Lung microvascular endothelial cell (primary cell): ENCODE measurements around the gene NIT1. TPM values are rescaled to one million over a fixed set of nuclear protein-coding genes. Genes with fewer than 3 reads are reported as not detected.
"Not testable (repeated sequence)": the region's sequence is repeated elsewhere in the genome, so short reads cannot be mapped to it uniquely, and the experiment has no call there.

Source experiments
- DNase-seq, 2 donors: peaks; one replicate each; pipeline versions ENCODE4 v3.0.0 to v3.0.0-alpha.2; 2010; ENCODE audit warnings: low read depth in 2 of 2
- total RNA-seq: library from RNA; depleted of rRNA; stranded (reverse); fragments of >200 nt; gene quantifications from 2 replicates; pipeline ENCODE4 v1.2.1, GENCODE V29; 2014

The NIT1 gene
- total RNA-seq, 1 donor from 2014 or later, result 13.1 TPM

DNA sequence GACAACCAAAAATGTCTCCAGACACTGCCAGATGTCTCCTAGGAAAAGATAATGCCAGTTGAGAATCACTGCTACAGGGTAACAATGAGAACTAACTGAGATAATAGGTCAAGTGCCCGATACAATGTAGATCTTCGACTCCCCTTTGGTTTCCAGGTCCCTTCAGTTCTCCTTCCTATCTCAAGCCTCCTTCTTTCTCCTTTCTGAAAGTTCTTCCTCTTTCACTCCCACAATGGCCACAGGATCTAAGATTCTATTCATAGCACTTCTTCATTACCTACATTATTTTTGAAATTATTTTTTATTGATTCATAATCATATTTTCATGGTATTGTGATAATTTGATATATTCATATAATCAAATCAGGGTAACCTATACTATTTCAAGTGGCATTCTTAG, 6.4 kb upstream of the NIT1 start:
- DNase-seq, result no peak

DNA sequence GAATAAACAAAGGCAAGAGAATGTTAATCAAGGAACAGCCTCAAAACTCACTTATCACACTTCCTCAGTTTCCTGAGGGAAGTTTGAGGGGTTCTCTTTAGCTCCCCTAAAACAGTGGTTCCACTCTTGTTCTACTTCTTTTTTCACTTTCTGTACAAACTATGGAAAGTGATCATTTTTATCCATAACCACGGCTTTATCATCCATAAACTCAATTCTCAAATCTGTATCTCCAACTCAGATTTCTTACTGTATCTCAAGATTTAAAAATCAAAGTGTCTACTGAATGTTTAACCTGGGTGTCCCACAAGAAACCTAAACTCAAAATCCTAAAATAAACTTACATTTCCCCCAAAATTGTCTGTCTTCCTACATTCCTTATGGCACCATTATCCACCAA, 4.0 kb upstream of the NIT1 start:
- no peak for DNase-seq

DNA sequence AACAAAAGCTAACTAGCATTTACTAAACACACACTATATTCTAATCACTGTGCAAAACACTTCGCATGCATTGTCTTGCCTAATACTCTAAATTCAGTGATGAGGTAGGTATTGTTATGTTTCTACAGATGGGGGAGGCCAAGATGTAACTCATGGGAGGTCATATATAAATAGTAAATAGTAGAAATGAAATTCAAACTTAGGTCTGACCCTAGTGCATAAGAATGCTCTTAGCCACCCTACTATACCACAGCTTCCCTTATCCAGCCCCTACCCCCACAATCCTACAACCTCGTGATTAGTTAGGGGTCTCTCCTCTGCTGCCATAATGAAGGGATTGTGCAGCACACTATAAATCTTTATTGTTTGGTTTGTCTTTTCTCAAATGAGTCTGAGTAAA, 3.3 kb upstream of the NIT1 start:
- DNase-seq, result no peak

DNA sequence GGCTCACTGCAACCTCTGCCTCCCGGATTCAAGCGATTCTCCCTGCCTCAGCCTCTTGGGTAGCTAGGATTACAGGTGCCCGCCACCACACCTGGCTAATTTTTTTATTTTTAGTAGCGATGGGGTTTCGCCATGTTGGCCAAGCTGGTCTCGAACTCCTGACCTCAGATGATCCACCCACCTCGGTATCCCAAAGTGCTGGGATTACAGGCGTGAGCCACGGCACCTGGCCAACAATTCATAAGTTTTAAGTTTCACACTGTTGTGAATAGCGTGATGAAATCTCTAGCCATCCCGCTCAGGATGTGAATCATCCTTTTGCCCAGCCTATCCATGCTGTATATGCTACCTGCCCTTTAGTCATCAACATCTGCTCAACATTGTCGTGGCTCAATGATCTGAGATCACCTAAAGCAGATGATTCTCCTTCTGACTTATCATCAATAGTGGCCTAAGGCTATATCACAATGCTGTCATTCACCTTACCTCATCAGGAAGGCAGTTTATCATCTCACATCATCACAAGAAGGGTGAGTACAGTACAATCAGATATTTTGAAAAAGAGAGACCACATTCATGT, 2.7 kb upstream of the NIT1 start:
- peak; percentile 93 to 96 for DNase-seq

DNA sequence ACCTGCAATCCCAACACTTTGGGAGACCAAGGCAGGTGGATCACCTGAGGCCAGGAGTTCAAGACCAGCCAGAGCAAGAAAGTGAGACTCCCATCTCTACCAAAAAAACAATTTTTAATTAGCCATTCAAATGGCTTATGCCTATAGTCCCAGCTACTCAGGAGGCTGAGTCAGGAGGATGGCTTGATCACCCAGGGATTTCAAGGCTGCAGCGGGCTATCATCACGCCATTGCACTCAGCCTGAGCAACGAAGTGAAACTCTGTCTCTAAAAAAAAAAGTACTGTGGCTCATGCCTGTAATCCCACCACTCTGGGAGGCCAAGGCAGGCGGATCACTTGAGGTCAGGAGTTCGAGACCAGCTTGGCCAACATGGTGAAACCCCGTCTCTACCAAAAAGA, 1.9 kb upstream of the NIT1 start:
- not testable (repeated sequence) for DNase-seq

DNA sequence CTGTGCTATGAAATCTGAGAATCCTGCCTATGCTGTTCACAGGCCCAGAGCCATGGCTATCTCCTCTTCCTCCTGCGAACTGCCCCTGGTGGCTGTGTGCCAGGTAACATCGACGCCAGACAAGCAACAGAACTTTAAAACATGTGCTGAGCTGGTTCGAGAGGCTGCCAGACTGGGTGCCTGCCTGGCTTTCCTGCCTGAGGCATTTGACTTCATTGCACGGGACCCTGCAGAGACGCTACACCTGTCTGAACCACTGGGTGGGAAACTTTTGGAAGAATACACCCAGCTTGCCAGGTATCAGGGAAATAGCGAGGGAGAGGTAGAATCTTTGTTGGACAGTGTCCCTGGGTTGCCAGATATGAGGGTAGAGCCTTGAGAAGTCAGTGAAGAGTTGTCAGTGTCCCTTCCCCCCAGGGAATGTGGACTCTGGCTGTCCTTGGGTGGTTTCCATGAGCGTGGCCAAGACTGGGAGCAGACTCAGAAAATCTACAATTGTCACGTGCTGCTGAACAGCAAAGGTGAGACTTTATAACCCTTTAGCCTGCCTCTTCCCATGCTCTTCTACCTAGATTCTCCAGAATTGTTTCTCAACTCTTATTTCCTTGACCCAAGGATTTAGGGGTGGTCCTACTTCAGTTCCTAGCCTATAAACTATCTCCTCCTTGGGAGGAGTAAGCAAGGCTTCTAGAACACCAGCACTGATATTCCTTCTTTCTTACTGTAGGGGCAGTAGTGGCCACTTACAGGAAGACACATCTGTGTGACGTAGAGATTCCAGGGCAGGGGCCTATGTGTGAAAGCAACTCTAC, 1.4 kb downstream of the NIT1 start:
- DNase-seq, result peak; percentile 47 to 75

DNA sequence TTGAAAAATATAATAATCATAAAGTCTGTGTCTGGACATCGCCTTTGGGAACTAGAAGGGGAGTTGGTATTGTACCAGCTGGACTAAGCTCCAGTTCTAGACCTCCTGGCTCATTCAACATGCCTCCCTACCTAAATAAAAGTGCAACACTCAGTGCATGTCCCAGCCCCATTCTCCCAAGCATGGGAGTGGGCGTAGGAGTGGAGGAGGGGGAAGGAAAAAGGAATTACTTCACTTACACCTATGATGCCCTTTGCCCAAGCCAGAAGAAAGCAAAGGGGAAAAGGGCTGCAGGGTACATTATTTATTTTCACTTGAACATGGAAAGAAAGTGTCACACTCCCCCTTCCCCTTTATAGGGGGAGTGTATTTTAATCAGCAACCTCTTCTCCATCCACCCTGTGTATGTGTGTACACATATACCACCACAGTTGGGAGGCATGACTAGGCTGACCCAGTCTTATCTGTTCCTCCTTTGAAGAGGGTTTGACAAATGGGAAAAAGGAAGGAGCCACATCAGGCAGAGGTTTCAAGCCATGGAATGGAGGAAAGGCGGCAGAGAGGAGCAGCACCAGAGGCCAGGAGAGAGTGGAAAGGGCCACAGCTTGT, 3.2 kb downstream of the NIT1 start:
- no peak for DNase-seq

DNA sequence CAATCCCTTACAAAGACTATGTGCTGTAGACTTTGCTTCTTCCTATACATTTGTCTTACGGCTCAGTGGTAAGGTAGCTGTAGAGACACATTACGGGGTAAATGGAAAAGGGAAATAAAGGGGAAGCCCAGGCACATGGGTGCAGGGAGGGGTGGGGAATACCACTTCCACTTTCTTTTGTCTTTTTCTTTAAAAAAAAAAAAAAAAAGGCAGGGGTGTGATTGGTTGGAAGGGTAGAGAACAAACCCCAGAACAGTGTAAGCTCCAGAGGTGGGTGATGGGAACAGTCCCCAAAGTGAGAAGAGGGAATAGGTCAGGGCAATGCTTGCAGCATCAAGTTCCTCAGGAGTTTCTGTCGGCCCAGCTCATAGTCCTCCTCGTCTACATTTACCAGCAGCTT, 3.9 kb downstream of the NIT1 start:
- DNase-seq, result no peak

DNA sequence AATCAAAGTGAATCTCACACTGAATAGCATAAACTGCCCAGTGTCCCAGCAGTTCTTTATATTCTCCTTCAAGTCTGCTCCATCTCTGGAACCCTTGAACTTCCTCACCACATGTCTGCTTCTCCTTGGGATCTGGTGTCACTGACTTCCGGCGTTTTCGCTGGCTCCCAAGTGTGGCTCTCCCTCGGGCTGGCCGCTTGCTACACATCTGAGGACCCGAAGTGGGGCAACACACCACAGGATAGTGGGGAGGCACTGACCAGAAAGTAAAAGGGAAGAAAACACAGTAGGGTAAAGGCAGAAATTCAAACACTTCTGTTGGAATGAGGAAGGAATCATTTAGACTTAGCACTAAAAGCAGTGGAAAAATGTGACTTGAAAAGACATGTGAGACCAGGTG, 5.1 kb downstream of the NIT1 start:
- DNase-seq, result no peak

DNA sequence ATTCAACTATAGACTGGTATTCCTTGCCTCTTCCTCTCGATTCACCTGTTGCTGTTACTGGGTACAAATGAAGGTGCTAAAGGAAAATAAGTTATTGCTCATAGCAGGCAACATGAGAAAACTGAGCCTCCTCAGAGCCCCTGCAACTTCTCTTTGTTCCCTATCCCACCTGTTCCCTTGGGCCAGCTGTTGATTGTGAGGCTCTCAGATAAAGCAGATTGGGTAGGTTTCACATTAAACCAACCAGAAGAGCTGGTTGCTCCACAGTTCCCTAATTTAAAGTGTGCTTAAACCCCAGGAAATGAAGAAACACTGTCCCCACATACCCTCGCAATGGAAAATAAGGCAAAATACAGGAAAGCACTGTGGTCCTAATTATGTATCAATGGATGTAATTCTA, 9.7 kb downstream of the NIT1 start:
- DNase-seq, result no peak

DNA sequence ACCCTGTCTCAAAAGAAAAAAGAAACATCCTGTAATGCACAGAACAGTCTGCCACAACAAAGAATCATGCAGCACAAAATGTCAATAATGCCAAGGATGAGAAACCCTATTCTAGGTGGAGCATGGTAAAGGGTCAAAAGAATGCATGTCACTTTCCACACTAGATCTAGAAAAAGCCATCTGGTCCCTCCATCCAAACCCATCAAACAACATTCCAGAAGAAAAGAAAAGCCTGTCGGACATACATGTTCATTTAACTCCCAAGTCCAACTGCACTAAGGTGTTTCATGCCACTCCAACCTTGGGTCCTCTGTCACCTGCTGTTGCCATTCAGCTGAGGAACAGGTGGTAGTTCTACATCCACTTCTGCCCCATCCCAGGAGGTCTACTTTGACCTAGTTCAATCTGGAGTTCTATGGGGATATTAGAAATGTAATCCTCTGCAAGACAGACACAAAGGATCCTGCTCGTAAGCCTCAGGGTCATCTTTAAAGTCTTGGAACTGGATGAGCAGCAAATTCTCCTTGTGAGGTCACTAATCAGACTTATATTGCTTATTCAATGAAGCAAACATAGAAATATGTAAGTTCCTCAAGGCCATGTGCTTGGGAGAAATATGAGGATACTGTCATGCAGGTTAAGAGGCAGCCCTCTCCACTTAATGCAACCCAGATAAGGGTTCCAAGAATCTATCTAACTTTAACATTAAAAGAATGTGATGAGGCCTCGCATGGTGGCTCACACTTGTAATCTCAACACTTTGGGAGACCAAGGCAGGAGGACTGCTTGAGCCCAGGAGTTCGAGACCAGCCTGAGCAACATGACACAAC, 10.9 kb downstream of the NIT1 start:
- DNase-seq, result no peak

DNA sequence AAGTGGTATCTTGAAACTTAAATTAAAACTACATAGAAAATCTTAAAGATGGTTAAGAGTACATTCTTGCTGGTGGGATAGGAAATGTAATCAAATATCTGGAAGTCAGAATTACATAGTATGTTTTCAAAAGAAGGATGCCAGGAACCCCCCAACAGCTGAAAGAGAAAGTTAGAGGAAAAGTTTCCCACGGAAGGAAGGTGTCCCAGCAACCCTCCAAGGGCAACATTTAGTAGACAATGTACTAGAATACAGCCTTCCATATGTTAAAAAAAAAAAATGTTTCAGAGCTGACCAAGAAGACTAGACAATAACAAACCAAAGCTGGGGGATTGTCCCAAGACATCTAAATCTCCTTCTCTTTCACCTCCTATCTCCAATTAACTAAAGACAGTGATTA, 12.4 kb downstream of the NIT1 start:
- DNase-seq, result peak; percentile 24 to 63

DNA sequence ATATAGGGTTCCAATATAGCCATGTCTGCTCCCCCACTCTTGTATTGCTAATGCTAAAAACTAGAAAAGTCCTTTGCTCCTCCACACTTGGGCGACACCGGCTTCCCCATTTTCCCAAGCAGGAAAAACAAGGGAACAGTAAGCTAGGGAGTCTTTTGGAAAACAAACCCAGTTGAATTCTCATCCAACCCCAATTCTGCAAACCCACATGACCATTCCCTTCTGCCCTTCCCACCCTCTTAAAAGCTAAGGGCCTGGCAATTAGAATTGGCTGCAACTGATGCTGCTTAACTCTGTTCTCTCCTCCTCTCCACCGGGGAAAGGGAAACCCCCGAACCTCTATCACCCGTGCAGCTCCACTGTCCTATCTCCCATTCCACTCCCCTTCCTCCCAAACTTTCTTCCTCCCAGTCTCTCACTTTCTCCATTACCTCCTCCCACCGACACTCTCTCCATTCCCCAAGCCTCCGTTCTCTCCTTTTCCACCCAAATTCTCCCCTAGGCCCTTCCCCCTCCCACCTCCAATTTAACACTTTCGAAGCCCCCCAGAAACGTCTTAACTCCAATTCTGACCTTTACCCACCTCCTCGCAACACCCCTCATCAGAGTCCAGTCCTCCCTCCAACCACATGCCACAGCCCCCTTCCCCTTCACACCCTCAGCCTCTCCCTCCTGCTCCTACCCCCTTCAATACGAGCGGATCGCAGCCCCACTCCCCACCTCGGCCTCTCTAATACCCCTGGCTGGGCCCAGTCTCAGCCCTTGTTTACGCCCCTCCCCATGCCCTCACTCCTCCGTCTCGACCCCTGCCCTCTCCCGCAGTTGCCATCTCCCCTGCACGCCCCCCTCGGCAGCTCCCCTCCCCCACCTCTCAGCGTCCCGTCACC, 13.9 kb downstream of the NIT1 start:
- peak; percentile 22 to 35 for DNase-seq

DNA sequence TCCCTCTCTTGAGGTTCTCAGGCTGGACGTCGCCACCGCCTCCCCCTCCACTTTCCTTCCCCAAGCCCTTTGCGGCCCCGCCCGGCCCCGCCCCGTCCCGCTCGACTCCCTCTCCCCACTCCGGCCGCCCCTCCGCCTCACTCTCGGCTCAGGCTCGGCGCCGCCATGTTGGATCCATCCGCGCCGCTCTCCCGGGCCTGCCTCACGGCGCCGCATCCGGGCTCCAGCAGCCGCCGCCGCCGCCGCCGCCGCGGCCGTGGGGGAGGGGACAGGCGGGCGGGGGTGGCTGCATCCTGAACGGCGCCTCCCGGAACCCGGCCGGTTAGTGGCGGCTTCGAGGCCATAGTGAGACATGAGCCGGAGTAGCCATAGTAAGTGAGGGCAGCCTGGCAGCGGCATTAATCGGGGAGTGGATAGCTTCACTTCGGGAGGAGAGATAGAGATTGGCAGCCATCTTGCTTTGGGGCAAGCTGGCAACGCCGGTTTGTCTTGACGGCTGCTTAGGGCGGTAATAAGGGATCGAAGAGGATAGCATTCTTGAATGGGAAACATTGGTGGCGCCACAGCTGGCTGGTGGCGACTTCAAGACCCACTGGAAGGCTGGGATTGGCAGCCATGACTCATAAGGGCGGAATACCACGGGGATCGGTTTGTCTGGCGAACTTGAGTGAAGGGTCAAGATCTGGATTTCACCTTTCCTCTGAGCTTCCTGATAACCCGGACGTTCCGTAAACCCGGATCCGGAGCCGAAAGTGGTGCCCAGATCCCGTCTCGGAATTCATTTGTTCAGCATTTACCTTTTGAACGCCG, 14.7 kb downstream of the NIT1 start, which contains the start of gene DEDD:
TSS of gene DEDD (minus strand) at position 258 of the 810 bp plus-strand sequence. CDS start 8,205 bp downstream, outside the sequence.
- peak; percentile 96 for DNase-seq

DNA sequence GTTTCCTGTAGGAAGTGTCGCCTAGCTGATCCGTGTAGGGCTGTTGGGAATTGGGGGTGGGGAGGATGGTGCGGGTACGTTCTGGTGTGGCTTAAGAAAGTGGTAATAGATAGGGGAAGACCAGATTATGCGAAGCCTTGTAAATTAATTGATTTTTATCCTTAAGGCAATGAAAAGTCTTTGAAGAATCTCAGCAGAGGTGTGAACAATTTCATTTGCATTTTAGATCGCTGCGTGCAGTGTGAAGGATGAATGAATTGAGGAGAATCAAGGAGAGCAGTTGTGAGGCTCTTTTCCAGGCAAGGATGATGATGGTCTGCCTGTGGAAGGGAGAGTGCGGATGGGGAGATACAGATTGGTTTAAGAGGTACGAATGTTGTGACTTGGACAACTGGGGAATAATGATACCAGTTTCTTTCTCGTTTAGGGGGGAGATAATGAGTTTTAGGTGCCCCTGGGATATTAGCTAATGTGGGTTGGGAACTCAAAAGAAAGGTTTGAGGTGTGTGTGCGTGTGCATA, 15.4 kb downstream of the NIT1 start:
- no peak for DNase-seq

DNA sequence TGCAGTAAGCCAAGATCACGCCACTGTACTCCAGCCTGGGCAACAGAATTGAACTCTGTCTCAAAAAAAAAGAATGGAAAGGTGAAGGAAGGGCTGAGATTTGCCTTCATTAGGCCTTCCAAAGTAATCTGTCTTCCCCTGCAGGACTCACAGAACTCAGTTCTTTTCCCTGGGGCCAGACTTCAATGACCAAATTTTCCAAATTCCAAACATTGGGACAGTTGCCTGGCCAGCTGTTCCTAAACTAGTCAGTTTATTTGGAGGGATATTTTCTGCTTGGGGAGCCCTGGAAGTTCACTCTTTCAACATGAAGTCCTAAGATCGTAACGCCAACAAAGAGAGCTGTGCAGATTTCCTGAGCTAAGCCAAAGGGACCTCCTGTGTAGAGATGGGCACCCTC, 20.0 kb downstream of the NIT1 start:
- DNase-seq, result no peak

DNA sequence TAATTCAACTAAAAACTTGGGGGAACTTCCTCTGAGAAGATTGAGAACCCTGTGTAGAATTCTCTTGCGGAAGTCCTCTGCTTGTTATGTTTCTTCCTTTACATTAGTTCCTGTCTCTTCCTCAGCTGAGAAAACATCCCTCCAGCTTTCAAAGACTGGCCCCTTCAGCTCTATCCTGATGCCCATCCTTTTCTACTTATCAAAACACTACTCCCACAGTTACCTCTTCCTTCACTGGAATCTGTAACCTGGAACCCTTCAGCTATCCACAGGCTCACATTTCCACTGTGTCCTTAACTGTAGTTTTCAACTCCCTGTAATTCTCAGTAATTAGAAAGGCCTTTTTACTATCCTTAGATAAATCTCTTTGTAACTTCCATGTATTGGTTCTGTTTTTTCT, 20.5 kb downstream of the NIT1 start:
- no peak for DNase-seq

DNA sequence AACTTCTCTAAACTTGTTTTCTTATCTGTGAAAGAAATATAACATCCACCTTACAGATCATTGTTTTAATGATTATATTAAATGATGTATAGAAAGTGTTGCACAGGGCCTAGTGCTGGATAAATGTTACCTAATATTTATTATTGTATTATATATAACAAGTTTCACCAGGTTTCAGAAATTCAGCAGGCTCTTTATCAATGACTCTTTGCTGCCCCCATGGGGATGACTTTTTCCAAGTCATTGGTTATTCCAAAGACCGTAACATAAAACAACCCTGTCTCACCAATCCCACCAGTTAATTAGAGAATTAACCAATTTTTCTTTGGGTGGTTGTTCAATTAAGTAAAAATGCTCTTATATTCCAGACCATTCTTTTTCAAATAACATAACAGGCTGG, 21.9 kb downstream of the NIT1 start:
- DNase-seq, result peak; percentile 67 to 80

DNA sequence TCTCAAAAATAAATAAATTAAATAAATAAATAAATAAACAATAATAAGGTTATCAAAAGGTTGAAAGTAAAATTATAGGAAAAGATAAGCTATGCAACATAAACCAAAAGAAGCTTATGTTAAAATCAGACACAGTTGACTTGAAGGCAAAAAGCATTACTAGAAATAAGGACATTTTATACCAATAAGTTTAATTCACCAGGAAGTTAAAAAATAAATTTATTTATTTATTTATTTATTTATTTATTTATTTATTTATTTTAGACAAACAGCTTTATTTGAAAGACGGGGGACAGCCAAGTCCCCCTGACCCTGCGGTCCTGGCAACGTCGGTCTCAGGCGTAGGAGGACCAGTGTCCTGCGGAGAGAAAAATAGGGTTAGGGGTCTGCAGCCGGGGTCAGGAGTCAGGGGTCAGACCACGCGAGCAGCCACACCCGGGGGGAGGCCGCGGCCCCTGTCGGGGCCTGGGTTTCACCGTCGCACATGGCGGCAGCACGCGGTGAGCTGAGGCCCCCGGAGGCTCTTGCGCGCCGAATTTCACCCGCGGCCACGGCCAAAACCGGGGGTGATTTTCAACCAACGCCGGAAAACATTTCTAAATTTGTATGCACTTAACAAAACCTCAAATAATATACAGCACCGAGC, 23.0 kb downstream of the NIT1 start:
- no peak for DNase-seq
